HG02623 (cell line): ENCODE data around the gene CALR3.
"Not testable (repeated sequence)": the region's sequence is repeated elsewhere in the genome, so short reads cannot be mapped to it uniquely, and the experiment has no call there.

Source experiments
- ATAC-seq: cut with Tn5 transposase; IDR thresholded peaks from one replicate; pipeline ENCODE4 v1.9.1; 2021; ENCODE audit warnings: moderate library complexity; ENCODE audit not compliant: unreplicated experiment

CALR3 gene

GRCh38 chr19:16458391-16459341 is 37.3 kb downstream of the CALR3 start:
- ATAC-seq = no peak

- ATAC-seq = no peak
Measured at GRCh38 chr19:16457954-16458331, 38.0 kb downstream of the CALR3 start.

DNA sequence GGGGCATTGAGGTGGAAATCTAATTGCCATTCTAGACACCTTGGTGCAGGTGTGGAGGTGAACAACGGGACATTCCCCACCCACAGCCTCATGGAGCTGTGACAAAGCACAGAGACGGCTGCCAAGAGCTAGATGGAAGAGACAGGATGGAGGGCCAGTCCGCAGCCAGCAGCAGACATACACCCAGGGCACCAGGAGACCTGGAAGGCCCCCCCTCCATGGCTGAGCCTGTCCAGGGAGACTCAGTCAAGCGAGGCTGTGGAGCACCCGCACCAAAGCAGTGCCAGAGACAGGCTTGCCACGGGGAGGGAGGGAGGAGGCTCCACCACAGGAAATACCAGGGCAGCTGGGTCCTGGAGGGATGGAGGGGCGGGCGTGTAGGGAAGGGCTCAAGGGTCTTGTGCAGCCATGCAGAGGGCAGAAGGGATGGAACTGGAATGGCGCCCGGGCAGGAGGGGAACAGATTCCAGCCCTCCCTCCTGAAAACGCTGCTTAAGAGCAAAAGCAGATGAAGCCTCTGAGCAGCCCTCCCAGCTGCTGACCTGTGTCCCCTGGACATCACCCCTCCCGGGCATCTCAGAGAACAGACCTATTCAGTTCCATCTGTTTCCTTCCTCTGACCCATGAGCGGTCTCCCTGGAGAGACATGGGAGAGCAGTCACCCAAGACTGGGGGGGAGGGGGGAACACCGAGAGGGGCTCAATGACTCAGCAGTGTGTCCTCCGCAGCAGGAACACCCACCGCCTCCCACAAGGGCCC is 38.6 kb downstream of the CALR3 start:
- ATAC-seq = no peak

DNA sequence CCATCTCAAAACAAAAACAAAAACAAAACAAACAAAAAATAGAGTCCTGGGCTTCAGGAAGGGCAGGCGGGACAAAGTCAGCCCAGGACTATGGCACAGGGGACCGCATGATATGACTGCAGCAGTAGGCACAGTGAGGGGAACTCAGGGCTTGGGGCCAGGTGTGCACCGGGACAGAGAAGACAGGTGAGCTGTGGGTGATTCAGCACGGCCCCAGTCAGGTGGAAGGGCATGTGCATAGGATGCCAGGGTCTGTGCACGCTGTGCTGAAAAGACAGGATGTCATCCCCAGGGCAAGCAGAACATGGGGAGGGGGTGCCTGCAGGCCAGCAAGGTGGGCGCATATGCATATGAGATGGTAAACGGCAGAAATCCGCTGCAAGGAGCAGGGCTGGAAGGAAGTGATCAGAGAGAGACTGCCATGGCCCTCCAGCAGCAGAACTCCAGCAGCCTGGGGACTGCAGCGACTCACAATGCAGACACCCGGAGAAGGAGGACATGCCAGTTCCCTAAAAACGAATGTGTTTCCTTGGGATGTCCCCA is 39.2 kb downstream of the CALR3 start:
- ATAC-seq = no peak

- no peak for ATAC-seq
Measured at GRCh38 chr19:16455489-16455888, 40.5 kb downstream of the CALR3 start.

DNA sequence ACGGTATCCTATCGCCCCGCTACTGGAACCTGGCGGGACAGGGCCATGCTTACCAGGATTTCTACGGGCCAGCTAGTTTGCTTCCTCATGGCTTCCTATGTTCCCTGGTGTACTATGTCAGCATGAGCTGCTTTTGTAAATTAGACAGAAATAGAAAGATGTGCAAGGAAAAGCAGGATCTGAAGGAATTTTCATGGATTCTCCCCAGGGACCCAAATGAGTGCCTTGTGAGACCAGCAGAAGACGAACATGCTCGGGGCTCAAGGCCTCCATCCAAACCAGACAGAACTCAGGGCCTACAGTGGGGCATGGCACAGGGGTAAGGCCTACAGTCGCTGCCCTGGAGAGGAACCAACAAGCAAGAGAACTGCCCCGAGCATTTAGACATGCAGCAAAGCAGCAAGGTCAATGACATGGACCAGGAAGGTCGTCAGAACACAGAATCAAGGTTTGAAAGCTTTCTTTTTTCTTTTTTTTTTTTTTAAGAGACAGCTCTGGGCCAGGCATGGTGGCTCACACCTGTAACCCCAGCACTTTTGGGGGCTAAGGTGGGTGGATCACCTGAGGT is 41.5 kb downstream of the CALR3 start:
- no peak for ATAC-seq

DNA sequence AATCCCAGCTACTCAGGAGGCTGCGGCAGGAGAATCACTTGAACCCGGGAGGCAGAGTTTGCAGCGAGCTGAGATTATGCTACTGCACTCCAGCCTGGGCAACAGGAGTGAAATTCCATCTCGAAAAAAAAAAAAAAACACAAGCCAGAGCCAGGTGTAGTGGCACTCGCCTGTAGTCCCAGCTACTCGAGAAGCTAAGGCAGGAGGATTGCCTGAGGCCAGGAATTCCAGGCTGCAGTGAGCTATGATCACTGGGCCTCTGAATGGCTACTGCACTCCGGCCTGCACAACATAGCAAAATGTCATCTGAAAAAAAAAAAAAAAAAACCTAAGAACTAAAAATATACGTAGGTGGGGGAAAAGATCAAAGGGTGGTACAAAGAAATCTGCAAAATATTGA is 43.6 kb downstream of the CALR3 start:
- no peak for ATAC-seq

GRCh38 chr19:16449330-16449961 is 46.5 kb downstream of the CALR3 start:
- no peak for ATAC-seq

GRCh38 chr19:16448872-16449271 is 47.1 kb downstream of the CALR3 start:
- not testable (repeated sequence) for ATAC-seq

DNA sequence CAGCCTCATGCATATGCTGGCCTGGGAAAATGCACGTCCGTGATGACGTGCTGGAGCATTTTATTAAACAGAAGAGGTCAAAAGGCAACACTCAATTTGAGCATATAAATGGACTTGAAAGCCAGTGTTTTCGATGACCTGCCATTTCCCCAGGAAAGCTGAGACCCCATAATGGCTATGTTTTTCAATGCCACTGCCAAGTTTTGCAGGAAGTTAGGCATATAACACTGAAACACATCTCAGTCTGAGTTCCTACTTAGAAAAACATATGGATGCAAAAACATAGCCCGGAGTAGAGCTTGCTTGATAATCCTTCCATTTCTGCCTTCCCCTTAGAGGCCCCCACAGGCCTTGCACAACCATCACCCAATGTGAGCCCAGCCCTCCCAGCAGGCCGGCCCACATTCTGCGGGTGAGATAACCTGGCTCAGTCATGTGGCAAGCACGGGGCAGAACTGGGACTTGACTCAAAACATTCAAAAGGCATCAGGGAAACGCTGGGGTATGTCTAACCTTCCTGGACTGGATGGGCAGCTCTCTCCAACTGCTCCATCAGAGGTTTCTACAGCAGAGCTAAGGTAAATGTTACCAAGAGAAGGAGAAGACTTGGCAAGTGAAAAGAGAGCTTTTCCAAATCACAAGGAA is 49.1 kb downstream of the CALR3 start:
- no peak for ATAC-seq

DNA sequence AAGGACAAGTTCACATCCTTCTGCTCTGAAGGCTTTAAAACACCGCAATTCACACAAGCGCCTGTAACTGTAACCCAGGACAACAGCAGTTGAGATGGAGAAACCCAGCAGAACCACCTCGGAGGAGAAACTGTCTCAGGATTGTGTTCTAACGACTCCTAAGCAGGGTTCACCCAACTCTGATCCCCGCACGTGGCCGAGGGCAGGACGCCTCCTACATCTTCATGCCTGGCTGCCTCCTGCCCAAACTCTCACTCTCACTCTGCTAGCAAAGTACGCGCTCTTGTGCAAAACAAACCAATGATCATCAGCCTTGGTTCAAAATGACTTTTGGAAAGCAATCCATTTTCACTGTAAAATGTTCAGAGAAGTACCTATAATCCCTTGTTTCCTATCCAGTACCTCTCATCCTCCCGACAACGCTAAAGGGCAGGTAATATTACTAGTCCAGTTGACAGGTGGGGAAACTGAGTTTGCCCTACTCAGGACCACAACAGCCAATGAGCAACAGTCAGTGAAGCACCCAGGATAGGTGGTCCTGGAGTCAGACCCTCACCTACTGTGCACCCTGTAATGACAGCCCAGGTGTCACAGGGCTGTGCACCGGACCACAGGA is 49.8 kb downstream of the CALR3 start:
- ATAC-seq = no peak

- ATAC-seq = peak; percentile 28
Measured at GRCh38 chr19:16445238-16446107, 50.5 kb downstream of the CALR3 start.

GRCh38 chr19:16444269-16444600 is 51.7 kb downstream of the CALR3 start:
- ATAC-seq = no peak

DNA sequence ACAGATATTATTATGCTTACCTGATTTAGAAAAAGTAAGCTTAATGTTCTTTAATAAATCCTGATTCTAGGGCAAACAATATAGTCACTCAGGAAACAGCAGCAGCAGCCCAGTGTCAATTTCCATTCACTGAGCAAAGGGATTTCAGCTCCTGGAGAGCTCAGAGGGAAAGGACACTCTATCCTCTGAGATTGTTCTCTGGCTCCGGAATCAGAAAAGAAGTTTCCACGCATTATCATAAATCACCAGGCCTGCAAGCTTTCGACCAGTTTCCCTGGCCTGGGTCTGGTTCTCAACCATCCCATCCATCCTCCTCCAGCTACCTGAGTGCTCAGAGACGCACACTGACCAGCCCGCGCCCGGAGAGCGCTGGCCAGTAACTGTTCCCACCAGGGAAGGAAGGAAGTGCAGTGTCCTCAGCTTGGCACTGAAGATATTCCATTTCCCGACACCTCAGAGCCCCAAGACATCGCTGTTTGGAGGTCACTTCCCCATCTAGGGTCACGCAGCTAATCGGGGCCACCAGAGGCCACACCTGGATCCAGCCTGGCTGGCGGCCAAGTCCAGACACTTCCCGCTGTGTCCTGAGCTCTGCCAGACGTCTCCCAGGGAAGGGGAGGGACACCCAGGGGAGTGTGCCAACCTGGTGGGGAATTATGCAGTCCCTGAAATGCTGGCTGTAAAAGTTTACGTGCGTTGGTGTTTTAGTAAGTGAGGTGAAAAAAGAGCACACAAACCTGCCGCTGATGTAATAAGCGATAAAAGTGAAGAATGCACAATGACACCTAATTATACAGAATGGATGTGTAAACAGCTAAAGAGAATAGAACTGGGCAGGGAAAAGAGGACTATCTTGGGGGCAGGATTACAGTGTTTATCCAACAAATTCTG is 53.3 kb downstream of the CALR3 start:
- ATAC-seq = no peak

- no peak for ATAC-seq
Measured at GRCh38 chr19:16441661-16442162, 54.3 kb downstream of the CALR3 start.

DNA sequence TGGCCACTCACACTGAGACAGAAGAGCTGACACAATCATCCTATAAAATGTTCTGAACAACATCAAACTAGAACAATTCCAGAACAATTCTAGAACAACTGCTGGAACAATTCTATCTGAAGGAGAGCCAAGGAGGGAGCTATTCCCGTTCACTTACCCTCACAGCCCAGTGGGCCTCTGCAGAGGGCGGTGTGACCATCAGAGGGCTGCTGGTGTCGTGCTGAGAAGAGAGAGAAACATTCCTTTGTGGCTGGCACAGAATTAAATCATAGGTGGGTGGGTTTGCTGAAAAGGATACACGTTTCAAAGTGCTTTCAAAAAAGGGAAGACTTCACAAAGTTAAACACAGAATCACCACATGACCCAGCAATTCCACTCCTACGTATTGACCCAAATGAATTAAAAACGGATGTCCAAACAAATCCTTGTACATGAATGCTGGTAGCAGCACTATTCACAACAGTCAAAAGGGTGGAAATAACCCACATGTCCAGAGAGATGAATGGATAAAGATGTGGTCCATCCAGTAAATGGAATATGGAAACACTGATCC is 59.1 kb downstream of the CALR3 start:
- no peak for ATAC-seq

DNA sequence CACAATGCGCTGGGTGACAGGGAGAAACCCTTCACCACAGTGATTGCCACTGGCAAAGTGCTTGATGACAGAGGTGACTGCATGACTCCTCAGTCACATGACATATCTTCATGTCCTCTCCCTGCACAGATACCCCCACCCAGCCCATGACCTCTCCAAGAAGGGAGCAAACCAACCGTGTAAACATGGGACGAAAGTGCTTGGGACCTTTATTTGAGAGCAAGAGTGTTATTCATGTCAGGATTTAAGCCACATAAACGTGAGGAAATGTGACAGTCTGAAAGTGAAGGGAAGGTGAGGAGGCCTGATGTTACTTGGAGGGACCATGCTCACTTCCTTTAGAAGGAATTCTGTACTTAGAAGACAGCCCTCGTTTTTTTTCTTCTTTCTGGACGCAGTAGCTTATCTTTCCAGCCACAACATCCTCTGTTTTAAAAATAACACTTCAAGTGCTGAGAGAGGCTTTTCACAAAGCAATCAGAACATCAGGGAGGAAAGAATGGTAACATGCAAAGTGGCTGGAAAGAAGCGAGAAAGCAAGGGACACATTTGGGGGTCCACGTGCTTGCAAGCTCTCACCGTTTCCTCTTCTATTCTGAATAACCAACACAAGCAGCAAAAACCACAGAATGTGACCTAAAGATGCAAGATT is 59.8 kb downstream of the CALR3 start:
- ATAC-seq = no peak
